ENCODE measurements around the gene OR2L5. TPM values are rescaled to one million over a fixed set of nuclear protein-coding genes. Genes with fewer than 3 reads are reported as not detected.

OR2L5 gene
- total RNA-seq, 1 experiment from 2014 or later: not detected

DNA sequence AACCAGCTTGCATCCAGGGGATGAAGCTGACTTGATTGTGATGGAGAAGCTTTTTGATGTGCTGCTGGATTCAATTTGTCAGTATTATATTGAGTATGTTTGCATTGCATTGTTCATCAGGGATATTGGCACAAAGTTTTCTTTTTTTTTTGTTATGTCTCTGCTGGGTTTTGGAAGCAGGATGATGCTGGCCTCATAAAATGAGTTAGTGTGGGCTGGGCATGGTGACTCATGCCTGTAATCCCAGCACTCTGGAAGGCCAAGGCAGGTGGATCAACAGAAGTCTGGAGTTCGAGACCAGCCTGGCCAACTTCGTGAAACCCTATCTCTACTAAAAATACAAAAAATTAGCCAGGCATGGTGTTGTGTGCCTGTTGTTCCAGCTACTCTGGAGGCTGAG is 41.8 kb downstream of the OR2L5 start:
- H3K27me3 ChIP-seq (replicated peaks): no peaks in the 10 kb centered on the region
- no peaks in the 10 kb centered on the region for H3K4me1 ChIP-seq (replicated peaks)
- no peaks in the 10 kb centered on the region; the same call in 1 of the 2 replicates for H3K9me3 ChIP-seq (replicated peaks)
- DNase-seq (ENCODE audit: low read depth in 1 of 2, low spot score in 2 of 2): no peak
- H3K27ac ChIP-seq: no peak overlapping the region
- H3K4me3 ChIP-seq: no peak overlapping the region
- H3K36me3 ChIP-seq: no peaks in the 10 kb centered on the region

DNA sequence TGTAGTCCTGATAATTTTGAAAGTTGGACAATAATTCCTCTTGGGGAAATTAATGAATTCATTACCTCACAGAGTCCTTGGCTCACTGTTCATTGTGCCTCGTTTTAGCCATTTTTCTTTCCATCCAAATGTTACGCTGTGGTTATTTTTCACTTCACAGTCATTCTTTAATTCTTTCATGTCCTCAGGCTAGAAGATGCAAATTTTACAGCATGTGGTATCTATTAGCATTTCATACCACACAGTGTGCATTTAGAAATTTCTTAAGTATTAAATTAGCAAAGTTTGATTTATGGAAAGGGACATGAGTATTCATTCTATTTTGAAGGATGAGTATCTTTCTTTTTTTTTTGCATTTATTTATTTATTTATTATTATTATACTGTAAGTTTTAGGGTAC is 51.6 kb downstream of the OR2L5 start:
- H3K9me3 ChIP-seq (replicated peaks): 0 out of 2 replicates have a peak, but pooled peaks cover 4% of the 10 kb centered on the region
- H3K4me3 ChIP-seq: no peak overlapping the region
- no peaks in the 10 kb centered on the region for H3K36me3 ChIP-seq
- no peaks in the 10 kb centered on the region for H3K27me3 ChIP-seq (replicated peaks)
- no peaks in the 10 kb centered on the region for H3K4me1 ChIP-seq (replicated peaks)
- DNase-seq (ENCODE audit: low read depth in 1 of 2, low spot score in 2 of 2): no peak
- no peak overlapping the region for H3K27ac ChIP-seq

DNA sequence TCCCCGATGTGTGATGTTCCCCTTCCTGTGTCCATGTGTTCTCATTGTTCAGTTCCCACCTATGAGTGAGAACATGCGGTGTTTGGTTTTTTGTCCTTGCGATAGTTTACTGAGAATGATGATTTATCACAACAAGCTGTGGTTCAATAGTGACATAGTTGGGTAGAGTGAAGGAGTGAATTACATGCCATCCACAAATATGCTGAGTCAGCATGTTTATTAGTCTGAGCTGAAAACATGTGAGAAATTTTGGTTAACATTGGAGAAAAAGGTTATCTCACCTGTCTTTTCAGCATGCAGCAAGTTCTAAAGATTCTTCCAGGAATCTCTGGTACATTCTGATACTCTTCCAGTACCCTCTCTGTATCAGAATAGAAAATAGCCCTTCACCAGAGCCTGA is 52.1 kb downstream of the OR2L5 start:
- Histone ChIP-seq H3K4me3 (no peak overlapping the region), H3K36me3 (no peaks in the 10 kb centered on the region), H3K27me3 (replicated peaks) (no peaks in the 10 kb centered on the region), H3K4me1 (replicated peaks) (no peaks in the 10 kb centered on the region), H3K9me3 (replicated peaks) (0 out of 2 replicates have a peak, but pooled peaks cover 4% of the 10 kb centered on the region), H3K27ac (no peak overlapping the region)
- DNase-seq (ENCODE audit: low read depth in 1 of 2, low spot score in 2 of 2): no peak

Other genes with a start within 250 kb of the OR2L5 start
- not detected in 2 replicates for gene OR14A16, start 189.5 kb upstream of the OR2L5 start, total RNA-seq (2014; rRNA removed; shearing (Covaris generic))
- gene OR11L1, start 171.8 kb upstream of the OR2L5 start, total RNA-seq (2014; rRNA removed; shearing (Covaris generic)): not detected in 2 replicates
- gene TRIM58, start 156.5 kb upstream of the OR2L5 start, total RNA-seq (2014; rRNA removed; shearing (Covaris generic)): not detected in 2 replicates
- not detected in 2 replicates for gene OR2W3, start 118.1 kb upstream of the OR2L5 start, total RNA-seq (2014; rRNA removed; shearing (Covaris generic))
- not detected in 2 replicates for gene OR2T8, start 93.4 kb upstream of the OR2L5 start, total RNA-seq (2014; rRNA removed; shearing (Covaris generic))
- not detected in 2 replicates for gene OR2AJ1, start 88.8 kb upstream of the OR2L5 start, total RNA-seq (2014; rRNA removed; shearing (Covaris generic))
- gene OR2L8, start 64.8 kb upstream of the OR2L5 start, total RNA-seq (2014; rRNA removed; shearing (Covaris generic)): not detected in 2 replicates
- not detected in 2 replicates for gene OR2AK2, start 48.4 kb upstream of the OR2L5 start, total RNA-seq (2014; rRNA removed; shearing (Covaris generic))
- not detected in 2 replicates for gene OR2L2, start 16.4 kb downstream of the OR2L5 start, total RNA-seq (2014; rRNA removed; shearing (Covaris generic))
- gene OR2L3, start 33.2 kb downstream of the OR2L5 start, total RNA-seq (2014; rRNA removed; shearing (Covaris generic)): not detected in 2 replicates
- gene OR2L13, start 81.5 kb downstream of the OR2L5 start, total RNA-seq (2014; rRNA removed; shearing (Covaris generic)): not detected in 2 replicates
- gene OR2M5, start 131.5 kb downstream of the OR2L5 start, total RNA-seq (2014; rRNA removed; shearing (Covaris generic)): not detected in 2 replicates
- gene OR2M2, start 161.2 kb downstream of the OR2L5 start, total RNA-seq (2014; rRNA removed; shearing (Covaris generic)): not detected in 2 replicates
- gene OR2M3, start 183.6 kb downstream of the OR2L5 start, total RNA-seq (2014; rRNA removed; shearing (Covaris generic)): not detected in 2 replicates
- not detected in 2 replicates for gene OR2M4, start 217.8 kb downstream of the OR2L5 start, total RNA-seq (2014; rRNA removed; shearing (Covaris generic))